ENCODE measurements around the gene KIF3A. TPM values are rescaled to one million over a fixed set of nuclear protein-coding genes. Genes with fewer than 3 reads are reported as not detected.

KIF3A gene
- total RNA-seq, 1 experiment from 2014 or later = 12.7 TPM

DNA sequence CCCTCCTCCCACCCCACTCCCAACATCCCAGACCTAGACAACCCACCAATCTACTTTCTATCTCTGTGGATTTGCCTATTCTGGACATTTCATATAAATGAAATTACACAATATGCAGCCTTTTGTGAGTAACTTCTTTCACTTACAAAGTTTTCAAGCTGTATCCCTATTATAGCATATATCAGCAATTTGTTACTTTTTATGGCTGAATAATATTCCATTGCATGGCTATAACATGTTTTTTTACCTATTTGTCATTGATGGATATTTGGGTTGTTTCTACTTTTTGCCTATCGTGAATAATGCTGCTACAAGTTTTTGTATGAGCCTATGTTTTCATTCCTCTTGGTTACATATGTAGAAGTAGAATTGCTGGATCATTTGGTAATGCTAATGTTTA lies 1.9 kb upstream of the KIF3A start:
- H3K79me2 ChIP-seq (ENCODE audit: insufficient read depth, low read length) = peaks cover 9% of the 10 kb centered on the region; the same call in 1 of the 2 replicates
- H3K9me3 ChIP-seq (ENCODE audit: control insufficient read depth in 1 of 2, insufficient read depth in 1 of 2, low read depth in 1 of 2, low read length in 2 of 2) = 0 out of 4 replicates have a peak, but pooled peaks cover 0 to 3% of the 10 kb centered on the region in 2 experiments
- no peaks in the 10 kb centered on the region for H3K36me3 ChIP-seq (ENCODE audit: control insufficient read depth in 1 of 2, insufficient read depth in 2 of 2, low read length in 2 of 2)
- H3K9me2 ChIP-seq (ENCODE audit: insufficient read depth) = no peaks in the 10 kb centered on the region
- intact Hi-C loops (cut with micrococcal nuclease) = no loop called here
- no peaks in the 10 kb centered on the region for H4K20me1 ChIP-seq (ENCODE audit: insufficient read depth)
- ChIA-PET RAD21 (ENCODE audit: low non-redundant PET in 1 of 2, low total read pairs in 2 of 2, uncharacterized antibody in 2 of 2, unreplicated experiment in 2 of 2) (no interaction called here), CTCF (no interaction called here), POLR2A (no interaction called here)
- peaks cover 4 to 20% of the 10 kb centered on the region in 2 experiments; a peak in 3 of 4 replicates for H3K4me1 ChIP-seq (ENCODE audit: control insufficient read depth in 1 of 2, insufficient read depth in 2 of 2, low read length in 2 of 2)
- DNase-seq (ENCODE audit: low read depth, low spot score) (no peak), ATAC-seq (no peak)
- TF ChIP-seq YY1 (IDR thresholded peaks at IDR 0.05; ENCODE audit: extremely low read depth, insufficient replicate concordance, low read depth, low read length) (no peak), SP1 (IDR thresholded peaks at IDR 0.05; ENCODE audit: low read depth) (no peak), ZNF274 (IDR thresholded peaks at IDR 0.05; ENCODE audit: low read depth, low read length) (no peak), FOSL1 (IDR thresholded peaks at IDR 0.05; ENCODE audit: low read depth) (no peak), POLR2A (IDR thresholded peaks at IDR 0.05; ENCODE audit: borderline replicate concordance, extremely low read depth, insufficient read depth, insufficient read length) (no peak), EZH2phosphoT487 (IDR thresholded peaks at IDR 0.05; ENCODE audit: borderline replicate concordance) (no peak), TCF7L2 (IDR thresholded peaks at IDR 0.05; ENCODE audit: borderline replicate concordance, extremely low read depth, insufficient read depth, insufficient read length) (no peak), EGR1 (IDR thresholded peaks at IDR 0.05; ENCODE audit: low read depth) (no peak), RAD21 (IDR thresholded peaks at IDR 0.05; ENCODE audit: low read depth) (no peak), JUND (IDR thresholded peaks at IDR 0.05) (no peak), MAX (IDR thresholded peaks at IDR 0.05) (no peak)
- TF ChIP-seq, protein P1, sequence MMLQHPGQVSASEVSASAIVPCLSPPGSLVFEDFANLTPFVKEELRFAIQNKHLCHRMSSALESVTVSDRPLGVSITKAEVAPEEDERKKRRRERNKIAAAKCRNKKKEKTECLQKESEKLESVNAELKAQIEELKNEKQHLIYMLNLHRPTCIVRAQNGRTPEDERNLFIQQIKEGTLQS (IDR thresholded peaks at IDR 0.05) = no peak
- TF ChIP-seq, protein P2, sequence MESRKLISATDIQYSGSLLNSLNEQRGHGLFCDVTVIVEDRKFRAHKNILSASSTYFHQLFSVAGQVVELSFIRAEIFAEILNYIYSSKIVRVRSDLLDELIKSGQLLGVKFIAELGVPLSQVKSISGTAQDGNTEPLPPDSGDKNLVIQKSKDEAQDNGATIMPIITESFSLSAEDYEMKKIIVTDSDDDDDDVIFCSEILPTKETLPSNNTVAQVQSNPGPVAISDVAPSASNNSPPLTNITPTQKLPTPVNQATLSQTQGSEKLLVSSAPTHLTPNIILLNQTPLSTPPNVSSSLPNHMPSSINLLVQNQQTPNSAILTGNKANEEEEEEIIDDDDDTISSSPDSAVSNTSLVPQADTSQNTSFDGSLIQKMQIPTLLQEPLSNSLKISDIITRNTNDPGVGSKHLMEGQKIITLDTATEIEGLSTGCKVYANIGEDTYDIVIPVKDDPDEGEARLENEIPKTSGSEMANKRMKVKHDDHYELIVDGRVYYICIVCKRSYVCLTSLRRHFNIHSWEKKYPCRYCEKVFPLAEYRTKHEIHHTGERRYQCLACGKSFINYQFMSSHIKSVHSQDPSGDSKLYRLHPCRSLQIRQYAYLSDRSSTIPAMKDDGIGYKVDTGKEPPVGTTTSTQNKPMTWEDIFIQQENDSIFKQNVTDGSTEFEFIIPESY (IDR thresholded peaks at IDR 0.05; ENCODE audit: extremely low read depth, insufficient replicate concordance, low read length) = no peak
- TF ChIP-seq, protein P3, sequence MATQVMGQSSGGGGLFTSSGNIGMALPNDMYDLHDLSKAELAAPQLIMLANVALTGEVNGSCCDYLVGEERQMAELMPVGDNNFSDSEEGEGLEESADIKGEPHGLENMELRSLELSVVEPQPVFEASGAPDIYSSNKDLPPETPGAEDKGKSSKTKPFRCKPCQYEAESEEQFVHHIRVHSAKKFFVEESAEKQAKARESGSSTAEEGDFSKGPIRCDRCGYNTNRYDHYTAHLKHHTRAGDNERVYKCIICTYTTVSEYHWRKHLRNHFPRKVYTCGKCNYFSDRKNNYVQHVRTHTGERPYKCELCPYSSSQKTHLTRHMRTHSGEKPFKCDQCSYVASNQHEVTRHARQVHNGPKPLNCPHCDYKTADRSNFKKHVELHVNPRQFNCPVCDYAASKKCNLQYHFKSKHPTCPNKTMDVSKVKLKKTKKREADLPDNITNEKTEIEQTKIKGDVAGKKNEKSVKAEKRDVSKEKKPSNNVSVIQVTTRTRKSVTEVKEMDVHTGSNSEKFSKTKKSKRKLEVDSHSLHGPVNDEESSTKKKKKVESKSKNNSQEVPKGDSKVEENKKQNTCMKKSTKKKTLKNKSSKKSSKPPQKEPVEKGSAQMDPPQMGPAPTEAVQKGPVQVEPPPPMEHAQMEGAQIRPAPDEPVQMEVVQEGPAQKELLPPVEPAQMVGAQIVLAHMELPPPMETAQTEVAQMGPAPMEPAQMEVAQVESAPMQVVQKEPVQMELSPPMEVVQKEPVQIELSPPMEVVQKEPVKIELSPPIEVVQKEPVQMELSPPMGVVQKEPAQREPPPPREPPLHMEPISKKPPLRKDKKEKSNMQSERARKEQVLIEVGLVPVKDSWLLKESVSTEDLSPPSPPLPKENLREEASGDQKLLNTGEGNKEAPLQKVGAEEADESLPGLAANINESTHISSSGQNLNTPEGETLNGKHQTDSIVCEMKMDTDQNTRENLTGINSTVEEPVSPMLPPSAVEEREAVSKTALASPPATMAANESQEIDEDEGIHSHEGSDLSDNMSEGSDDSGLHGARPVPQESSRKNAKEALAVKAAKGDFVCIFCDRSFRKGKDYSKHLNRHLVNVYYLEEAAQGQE (IDR thresholded peaks at IDR 0.05; ENCODE audit: low read depth) = no peak
- H3K27me3 ChIP-seq (ENCODE audit: insufficient read depth, low read length) = no peaks in the 10 kb centered on the region
- no peak overlapping the region for H3K9ac ChIP-seq (ENCODE audit: low read length)
- no peak overlapping the region for H3K4me2 ChIP-seq (ENCODE audit: low read length)
- H3K4me3 ChIP-seq (replicated peaks in 1 of 2; ENCODE audit: low read depth in 1 of 2, low read length in 2 of 2) = no peak overlapping the region
- BruUV-seq (replicated peaks) = no TSS peak
- H3K27ac ChIP-seq (ENCODE audit: low read depth, low read length) = no peak overlapping the region
- no peak overlapping the region for H2AFZ ChIP-seq (ENCODE audit: low read depth, low read length, poor library complexity, severe bottlenecking)
